Measurements from ENCODE around the gene ADPRM. TPM values are rescaled to one million over a fixed set of nuclear protein-coding genes. Genes with fewer than 3 reads are reported as not detected.
A peak's percentile ranks its signal among the peaks of the same experiment; 100 is the strongest.

The ADPRM gene
- total and polyA plus RNA-seq, 7 donors: 7.4 to 16.6 (median 11.4) TPM

DNA sequence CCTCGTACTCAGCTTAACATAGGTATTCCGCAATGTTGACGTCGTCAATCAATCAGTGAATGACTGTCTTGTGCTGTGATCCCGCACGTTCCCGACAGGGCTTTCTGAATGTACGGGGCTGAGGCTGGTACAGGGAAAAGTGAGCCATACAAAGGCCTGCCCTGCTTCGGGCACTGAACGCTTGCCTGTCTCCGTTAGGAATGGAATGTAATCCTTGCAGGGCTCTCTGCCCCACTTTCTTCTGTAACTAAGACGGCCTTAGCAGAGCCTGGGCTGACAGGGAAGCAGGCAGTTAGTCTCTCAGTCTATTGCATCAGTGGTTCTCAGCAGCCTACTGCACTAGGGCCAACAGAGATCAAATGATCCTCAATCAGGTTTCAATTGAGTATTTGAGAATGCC lies 24.1 kb upstream of the ADPRM start:
- TF ChIP-seq, protein P1, sequence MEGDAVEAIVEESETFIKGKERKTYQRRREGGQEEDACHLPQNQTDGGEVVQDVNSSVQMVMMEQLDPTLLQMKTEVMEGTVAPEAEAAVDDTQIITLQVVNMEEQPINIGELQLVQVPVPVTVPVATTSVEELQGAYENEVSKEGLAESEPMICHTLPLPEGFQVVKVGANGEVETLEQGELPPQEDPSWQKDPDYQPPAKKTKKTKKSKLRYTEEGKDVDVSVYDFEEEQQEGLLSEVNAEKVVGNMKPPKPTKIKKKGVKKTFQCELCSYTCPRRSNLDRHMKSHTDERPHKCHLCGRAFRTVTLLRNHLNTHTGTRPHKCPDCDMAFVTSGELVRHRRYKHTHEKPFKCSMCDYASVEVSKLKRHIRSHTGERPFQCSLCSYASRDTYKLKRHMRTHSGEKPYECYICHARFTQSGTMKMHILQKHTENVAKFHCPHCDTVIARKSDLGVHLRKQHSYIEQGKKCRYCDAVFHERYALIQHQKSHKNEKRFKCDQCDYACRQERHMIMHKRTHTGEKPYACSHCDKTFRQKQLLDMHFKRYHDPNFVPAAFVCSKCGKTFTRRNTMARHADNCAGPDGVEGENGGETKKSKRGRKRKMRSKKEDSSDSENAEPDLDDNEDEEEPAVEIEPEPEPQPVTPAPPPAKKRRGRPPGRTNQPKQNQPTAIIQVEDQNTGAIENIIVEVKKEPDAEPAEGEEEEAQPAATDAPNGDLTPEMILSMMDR (IDR thresholded peaks at IDR 0.05): no peak
- TF ChIP-seq POLR2A (IDR thresholded peaks at IDR 0.05) (no peak), EP300 (IDR thresholded peaks at IDR 0.05) (no peak)
- peak overlapping the region; percentile 30 to 73 (median 42) for H3K27ac ChIP-seq
- no peaks in the 10 kb centered on the region for H3K27me3 ChIP-seq
- H3K4me3 ChIP-seq: no peak overlapping the region
- peaks cover 0 to 29% (median 8%) of the 10 kb centered on the region in 4 donors for H3K36me3 ChIP-seq
- peaks cover 0 to 35% (median 10%) of the 10 kb centered on the region in 4 donors for H3K4me1 ChIP-seq
- DNase-seq: no peak
- WGBS, 2 donors: 95 to 97% methylated on average over 12 of the region's 12 CpGs
- no peaks in the 10 kb centered on the region for H3K9me3 ChIP-seq
- intact Hi-C loops (cut with DNase I): no loop called here

DNA sequence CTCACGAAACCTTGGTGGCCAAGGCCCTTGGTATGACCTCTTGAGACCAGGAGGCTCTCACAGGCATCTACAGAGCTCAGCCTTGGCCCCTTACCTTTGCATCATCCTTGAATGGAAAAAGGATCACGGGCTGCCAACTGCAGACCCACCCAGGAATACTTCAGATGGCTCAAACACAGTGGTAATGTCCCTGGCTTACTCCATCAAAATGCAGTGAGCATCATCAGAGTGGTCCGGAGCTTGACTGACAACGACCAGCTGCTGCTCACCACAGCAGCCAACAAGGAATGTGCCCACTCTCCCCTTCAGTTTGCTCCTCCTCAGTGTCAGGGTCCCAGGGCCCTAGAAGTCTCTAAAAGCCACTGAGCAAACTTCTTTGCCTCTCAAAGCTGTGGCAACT lies 22.7 kb upstream of the ADPRM start:
- no peak for DNase-seq

DNA sequence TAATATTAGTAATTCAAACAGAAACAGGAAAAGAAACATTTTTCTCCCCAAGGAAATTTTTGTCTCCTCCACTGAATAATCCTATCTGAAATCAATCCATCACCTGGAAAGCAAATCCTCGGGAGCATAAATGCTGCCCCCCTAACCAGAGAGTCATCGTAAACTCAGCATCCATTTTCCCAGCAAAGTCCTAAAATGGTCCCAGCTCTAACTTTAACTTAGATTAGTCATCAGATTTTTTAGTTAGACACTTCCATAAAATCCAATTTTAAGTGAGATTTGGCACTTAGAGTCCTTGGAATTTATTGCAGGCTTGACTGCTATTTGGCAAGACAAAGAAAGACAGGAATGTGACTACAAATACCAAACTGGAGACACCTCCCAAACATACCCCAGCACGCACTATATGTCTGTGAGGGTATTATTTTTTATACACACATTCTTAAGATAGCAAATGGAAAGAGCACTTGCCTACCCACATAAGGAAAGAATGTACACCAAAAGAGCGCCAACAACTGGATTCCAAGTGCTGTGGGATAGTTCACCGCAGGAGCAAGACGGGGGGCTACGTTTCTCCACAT lies 15.4 kb upstream of the ADPRM start:
- H3K9me3 ChIP-seq: no peaks in the 10 kb centered on the region
- DNase-seq: no peak
- H3K4me3 ChIP-seq: no peak overlapping the region
- H3K27me3 ChIP-seq: no peaks in the 10 kb centered on the region
- H3K27ac ChIP-seq: peak overlapping the region; percentile 10 to 68 (median 55)
- peaks cover 0 to 28% (median 18%) of the 10 kb centered on the region in 4 donors for H3K4me1 ChIP-seq
- peaks cover 7 to 73% (median 27%) of the 10 kb centered on the region in 4 donors for H3K36me3 ChIP-seq
- TF ChIP-seq POLR2A (IDR thresholded peaks at IDR 0.05) (no peak), EP300 (IDR thresholded peaks at IDR 0.05) (no peak), POLR2AphosphoS5 (IDR thresholded peaks at IDR 0.05) (no peak)
- TF ChIP-seq, protein P1 (IDR thresholded peaks at IDR 0.05): no peak
- WGBS, 2 donors: 85 to 93% methylated on average over 7 of the region's 7 CpGs
- intact Hi-C loops (cut with DNase I): no loop called here

More for the DNA sequence above, 22.7 kb upstream of the ADPRM start:
- peak overlapping the region in 1 of 4 donors; percentile 45 for H3K27ac ChIP-seq
- no peak overlapping the region for H3K4me3 ChIP-seq
- no peaks in the 10 kb centered on the region for H3K27me3 ChIP-seq
- H3K36me3 ChIP-seq: peaks cover 0 to 41% (median 12%) of the 10 kb centered on the region in 4 donors
- TF ChIP-seq, protein P1 (IDR thresholded peaks at IDR 0.05): no peak
- TF ChIP-seq EP300 (IDR thresholded peaks at IDR 0.05) (no peak), POLR2AphosphoS5 (IDR thresholded peaks at IDR 0.05) (no peak), POLR2A (IDR thresholded peaks at IDR 0.05) (no peak)
- H3K9me3 ChIP-seq: no peaks in the 10 kb centered on the region
- 94 to 96% methylated on average over 4 of the region's 4 CpGs for WGBS, 2 donors
- intact Hi-C loops (cut with DNase I): no loop called here
- peaks cover 0 to 28% (median 7%) of the 10 kb centered on the region in 4 donors for H3K4me1 ChIP-seq

DNA sequence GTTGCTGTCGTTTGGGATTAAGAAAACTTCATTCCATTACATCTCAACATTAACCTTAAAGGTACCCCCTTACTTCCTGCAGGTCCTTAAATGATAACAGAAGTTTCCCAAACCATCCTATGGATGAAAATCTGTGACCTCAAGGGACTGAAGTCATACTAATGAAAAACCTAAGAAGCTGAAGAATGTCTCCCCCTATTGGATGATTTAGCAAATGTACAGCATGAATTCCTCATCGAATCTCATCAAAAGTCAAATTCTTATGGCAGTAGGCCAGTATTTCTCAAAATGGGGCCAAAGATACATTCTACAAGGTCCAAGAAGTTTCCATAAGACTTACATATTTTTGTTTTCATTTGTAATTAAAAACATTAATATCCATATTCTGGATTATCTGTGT lies 13.5 kb upstream of the ADPRM start:
- 60 to 85% methylated on average over 2 of the region's 2 CpGs for WGBS, 2 donors
- DNase-seq: no peak
- intact Hi-C loops (cut with DNase I): no loop called here
- H3K36me3 ChIP-seq: peaks cover 7 to 63% (median 21%) of the 10 kb centered on the region in 4 donors
- no peaks in the 10 kb centered on the region for H3K9me3 ChIP-seq
- TF ChIP-seq EP300 (IDR thresholded peaks at IDR 0.05): no peak
- no peak for TF ChIP-seq POLR2A (IDR thresholded peaks at IDR 0.05)
- TF ChIP-seq, protein P1 (IDR thresholded peaks at IDR 0.05): peak in 1 of 4 experiments; percentile 18
- no peak for TF ChIP-seq POLR2AphosphoS5 (IDR thresholded peaks at IDR 0.05)
- no peak overlapping the region for H3K27ac ChIP-seq
- peaks cover 0 to 28% (median 18%) of the 10 kb centered on the region in 4 donors for H3K4me1 ChIP-seq
- H3K4me3 ChIP-seq: no peak overlapping the region
- no peaks in the 10 kb centered on the region for H3K27me3 ChIP-seq

Data from sigmoid colon (tissue), 7 donors.